Loucy (cell line): ENCODE results near the gene CRADD.

ENCODE experiments used
- H2AFZ ChIP-seq: fragments of 200-600 bp; sonication (generic); 2 replicates; pipeline ENCODE4 v1.6.0; 2016; ENCODE audit warnings: antibody characterized with exemption, mild to moderate bottlenecking, low read length, moderate library complexity
- H3F3A ChIP-seq: fragments of 200-600 bp; 2 replicates; pipeline ENCODE4 v1.6.0; 2016; ENCODE audit warnings: antibody characterized with exemption, low read depth, mild to moderate bottlenecking
- H3K27me3 ChIP-seq: fragments of 200-600 bp; sonication (generic); 2 replicates; pipeline ENCODE4 v1.6.1; 2014; ENCODE audit warnings: low read length, mild to moderate bottlenecking; ENCODE audit not compliant: insufficient read depth, poor library complexity, severe bottlenecking
- H3K36me3 ChIP-seq: fragments of 200-600 bp; sonication (generic); 2 replicates; pipeline ENCODE4 v1.6.1; 2016; ENCODE audit warnings: low read length; ENCODE audit not compliant: insufficient read depth
- H3K4me1 ChIP-seq: fragments of 200-600 bp; sonication (generic); 2 replicates; pipeline ENCODE4 v1.5.1; 2014; ENCODE audit warnings: low read length, mild to moderate bottlenecking; ENCODE audit not compliant: insufficient read depth, poor library complexity, severe bottlenecking
- H3K4me2 ChIP-seq: fragments of 200-600 bp; sonication (generic); 2 replicates; pipeline ENCODE4 v1.6.0; 2014; ENCODE audit warnings: antibody characterized with exemption, low read length, low read depth, mild to moderate bottlenecking; ENCODE audit not compliant: poor library complexity, severe bottlenecking
- H3K4me3 ChIP-seq: fragments of 200-600 bp; sonication (generic); 2 replicates; pipeline ENCODE4 v1.5.1; 2014; ENCODE audit warnings: low read length, mild to moderate bottlenecking, mixed read lengths; ENCODE audit not compliant: poor library complexity, severe bottlenecking
- H3K79me2 ChIP-seq: fragments of 200-600 bp; sonication (generic); 2 replicates; pipeline ENCODE4 v1.6.1; 2014; ENCODE audit warnings: low read length; ENCODE audit not compliant: insufficient read depth
- H3K9ac ChIP-seq: fragments of 200-600 bp; sonication (generic); 2 replicates; pipeline ENCODE4 v1.6.0; 2014; ENCODE audit warnings: mild to moderate bottlenecking, low read depth, low read length, moderate library complexity; ENCODE audit not compliant: poor library complexity, severe bottlenecking
- H3K9me2 ChIP-seq: fragments of 200-600 bp; sonication (generic); replicated peaks from 2 replicates; pipeline ENCODE4 v1.6.1; 2016; ENCODE audit warnings: low read depth, low read length, mixed read lengths
- H3K9me3 ChIP-seq: fragments of 200-600 bp; sonication (generic); 2 replicates; pipeline ENCODE4 v1.6.1; 2014; ENCODE audit warnings: mild to moderate bottlenecking, antibody characterized with exemption, low read length, low read depth; ENCODE audit not compliant: insufficient read depth
- H4K20me1 ChIP-seq: fragments of 200-600 bp; sonication (generic); 2 replicates; pipeline ENCODE4 v1.6.0; 2014; ENCODE audit warnings: antibody characterized with exemption, low read length, mild to moderate bottlenecking; ENCODE audit not compliant: insufficient read depth, poor library complexity, severe bottlenecking
- EZH2phosphoT487 ChIP-seq: fragments of 200-600 bp; IDR thresholded peaks from 2 replicates; pipeline ENCODE4 v1.6.1; 2018; ENCODE audit warnings: antibody characterized with exemption, mild to moderate bottlenecking, moderate library complexity, borderline replicate concordance
- TF ChIP-seq, protein P1 (sequence below): fragments of 200-600 bp; sonication (generic); conservative IDR thresholded peaks from 2 replicates; pipeline ENCODE4 v1.5.1; 2014; ENCODE audit warnings: mild to moderate bottlenecking, antibody characterized with exemption, low read length

The CRADD gene

DNA sequence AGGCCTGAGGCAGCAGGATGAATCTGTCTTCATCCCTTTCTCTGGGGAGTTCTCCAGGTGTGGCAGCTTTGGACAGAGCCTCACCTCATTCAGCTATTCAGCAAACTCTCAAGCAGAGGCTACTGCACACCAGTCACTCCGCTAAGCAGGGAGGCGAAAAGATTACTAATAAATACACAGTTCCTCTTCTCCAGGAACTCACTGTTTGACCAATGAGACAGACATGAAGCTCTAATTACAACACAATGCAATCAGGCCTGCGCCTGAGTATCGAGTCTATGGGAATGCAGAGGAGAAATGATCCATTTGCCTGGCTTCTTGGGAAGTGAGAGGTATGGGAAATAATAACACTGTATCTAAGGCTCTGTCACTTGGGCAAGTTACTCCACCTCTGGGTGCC is 178.1 kb downstream of the CRADD start:
- H4K20me1 ChIP-seq, result no peaks in the 10 kb centered on the region
- no peak overlapping the region for H3K9ac ChIP-seq
- peaks cover 47% of the 10 kb centered on the region for H3K4me1 ChIP-seq
- H3K9me2 ChIP-seq, result no peaks in the 10 kb centered on the region
- H3K4me2 ChIP-seq, result no peak overlapping the region
- H3K79me2 ChIP-seq, result no peaks in the 10 kb centered on the region
- no peaks in the 10 kb centered on the region for H3K9me3 ChIP-seq
- no peak for TF ChIP-seq EZH2phosphoT487
- TF ChIP-seq, protein P1, sequence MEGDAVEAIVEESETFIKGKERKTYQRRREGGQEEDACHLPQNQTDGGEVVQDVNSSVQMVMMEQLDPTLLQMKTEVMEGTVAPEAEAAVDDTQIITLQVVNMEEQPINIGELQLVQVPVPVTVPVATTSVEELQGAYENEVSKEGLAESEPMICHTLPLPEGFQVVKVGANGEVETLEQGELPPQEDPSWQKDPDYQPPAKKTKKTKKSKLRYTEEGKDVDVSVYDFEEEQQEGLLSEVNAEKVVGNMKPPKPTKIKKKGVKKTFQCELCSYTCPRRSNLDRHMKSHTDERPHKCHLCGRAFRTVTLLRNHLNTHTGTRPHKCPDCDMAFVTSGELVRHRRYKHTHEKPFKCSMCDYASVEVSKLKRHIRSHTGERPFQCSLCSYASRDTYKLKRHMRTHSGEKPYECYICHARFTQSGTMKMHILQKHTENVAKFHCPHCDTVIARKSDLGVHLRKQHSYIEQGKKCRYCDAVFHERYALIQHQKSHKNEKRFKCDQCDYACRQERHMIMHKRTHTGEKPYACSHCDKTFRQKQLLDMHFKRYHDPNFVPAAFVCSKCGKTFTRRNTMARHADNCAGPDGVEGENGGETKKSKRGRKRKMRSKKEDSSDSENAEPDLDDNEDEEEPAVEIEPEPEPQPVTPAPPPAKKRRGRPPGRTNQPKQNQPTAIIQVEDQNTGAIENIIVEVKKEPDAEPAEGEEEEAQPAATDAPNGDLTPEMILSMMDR, result no peak
- no peak overlapping the region for H2AFZ ChIP-seq
- no peaks in the 10 kb centered on the region for H3K27me3 ChIP-seq
- H3K4me3 ChIP-seq, result no peak overlapping the region
- no peaks in the 10 kb centered on the region; the same call in 1 of the 2 replicates for H3F3A ChIP-seq
- H3K36me3 ChIP-seq, result no peaks in the 10 kb centered on the region

DNA sequence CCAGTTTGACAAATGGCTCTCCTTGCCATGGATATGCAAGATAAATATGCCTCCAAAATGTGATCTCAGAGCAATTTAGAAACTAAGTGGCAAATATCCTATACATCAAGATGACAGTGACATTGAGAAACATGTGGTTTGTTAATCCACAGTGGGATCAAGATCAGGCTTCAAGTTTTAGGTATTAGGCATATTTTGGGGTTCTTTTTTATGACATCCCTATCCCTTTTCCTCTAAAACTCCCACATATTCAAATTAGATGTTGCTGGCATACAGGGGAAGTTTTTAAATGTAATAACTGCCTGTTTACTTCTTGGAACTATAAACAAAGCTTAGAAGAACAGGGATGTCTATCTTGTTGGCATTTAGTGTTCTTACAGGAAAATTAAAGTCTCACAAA is 179.4 kb downstream of the CRADD start:
- Histone ChIP-seq H3K9me2 (no peaks in the 10 kb centered on the region), H3K4me2 (no peak overlapping the region), H4K20me1 (no peaks in the 10 kb centered on the region), H3F3A (no peaks in the 10 kb centered on the region), H3K27me3 (no peaks in the 10 kb centered on the region), H3K4me1 (peaks cover 38% of the 10 kb centered on the region), H3K79me2 (no peaks in the 10 kb centered on the region), H3K9ac (no peak overlapping the region), H3K4me3 (no peak overlapping the region), H3K36me3 (no peaks in the 10 kb centered on the region), H2AFZ (no peak overlapping the region), H3K9me3 (no peaks in the 10 kb centered on the region)
- TF ChIP-seq, protein P1, result no peak
- no peak for TF ChIP-seq EZH2phosphoT487

DNA sequence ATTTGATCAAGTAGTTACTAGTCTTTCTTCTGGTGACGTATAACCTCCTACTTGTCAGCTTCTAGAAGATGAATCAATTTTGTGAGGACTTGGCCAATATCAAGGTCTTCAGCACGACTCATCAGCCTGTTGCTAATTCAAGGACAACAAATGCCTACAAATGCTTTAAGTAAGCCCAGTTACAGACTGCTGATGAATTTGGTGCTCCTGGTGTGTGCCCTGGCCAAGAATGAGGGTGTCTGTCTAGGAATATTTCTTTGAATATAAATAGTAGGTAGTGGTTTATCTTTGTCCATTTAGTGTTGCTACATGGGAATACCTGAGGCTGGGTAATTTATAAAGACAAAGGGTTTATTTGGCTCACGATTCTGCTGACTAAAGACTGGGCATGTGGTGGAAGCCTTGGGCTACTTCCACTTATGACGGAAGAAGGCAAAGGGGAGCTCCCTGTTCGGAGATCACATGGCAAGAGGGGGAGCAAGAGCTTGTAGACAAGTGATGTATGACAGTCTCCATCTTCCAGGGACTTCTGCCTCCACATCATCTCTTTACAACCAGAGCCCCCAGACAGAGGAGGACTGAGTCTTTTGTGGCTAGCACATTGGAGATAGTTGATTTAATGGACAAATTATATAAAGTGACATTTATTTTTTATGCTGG is 180.2 kb downstream of the CRADD start:
- no peaks in the 10 kb centered on the region for H3K9me3 ChIP-seq
- no peaks in the 10 kb centered on the region for H3K27me3 ChIP-seq
- no peaks in the 10 kb centered on the region for H3F3A ChIP-seq
- no peaks in the 10 kb centered on the region for H3K9me2 ChIP-seq
- H3K36me3 ChIP-seq, result no peaks in the 10 kb centered on the region
- H4K20me1 ChIP-seq, result no peaks in the 10 kb centered on the region
- peaks cover 30% of the 10 kb centered on the region for H3K4me1 ChIP-seq
- no peaks in the 10 kb centered on the region for H3K79me2 ChIP-seq
- no peak overlapping the region for H2AFZ ChIP-seq
- TF ChIP-seq, protein P1, result no peak
- no peak overlapping the region for H3K9ac ChIP-seq
- H3K4me3 ChIP-seq, result no peak overlapping the region
- H3K4me2 ChIP-seq, result no peak overlapping the region
